Activated CD4-positive, alpha-beta T cell treated with anti-CD3 and anti-CD28 coated beads, Interleukin-2, Interleukin-4, amounts not matched to agents 100 ng/mL and 50 ng/mL, durations not matched to agents 16 hours and 8 hours (primary cell): ENCODE measurements around the gene RASSF1.
"Not testable (repeated sequence)": the region's sequence is repeated elsewhere in the genome, so short reads cannot be mapped to it uniquely, and the experiment has no call there.

ENCODE experiments used
- DNase-seq: peaks from one replicate; pipeline ENCODE4 v3.0.0-alpha.2; 2020; ENCODE audit warnings: low spot score

The RASSF1 gene

GRCh38 chr3:50323614-50324199 lies 16.9 kb downstream of the RASSF1 start:
- DNase-seq, result no peak

DNA sequence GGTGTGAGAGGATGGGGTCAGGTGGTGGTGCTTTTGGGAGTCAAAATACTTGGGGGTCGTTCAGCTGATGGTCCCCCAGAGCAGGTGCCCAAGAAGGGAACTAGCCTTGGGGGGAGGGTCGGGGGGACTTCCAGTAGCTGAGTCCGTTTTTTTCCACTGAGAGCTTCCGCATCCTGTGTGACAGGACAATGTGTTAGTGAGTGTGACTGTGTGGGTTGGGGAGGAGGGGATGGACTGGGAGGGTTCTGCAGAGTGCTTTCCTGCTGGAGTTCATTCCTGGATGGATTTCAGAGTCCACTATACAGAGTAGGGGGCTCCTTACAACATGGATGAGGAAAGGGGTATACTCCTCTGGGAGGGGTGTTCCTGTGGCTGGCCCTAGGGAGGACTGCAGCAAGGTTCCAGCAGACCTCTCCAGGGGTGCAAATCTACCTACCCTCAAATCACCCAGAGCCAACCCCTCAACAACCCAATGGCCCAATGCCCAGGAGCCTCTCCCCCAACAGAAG lies 17.5 kb downstream of the RASSF1 start:
- no peak for DNase-seq

GRCh38 chr3:50322386-50323091 lies 18.1 kb downstream of the RASSF1 start, which contains the start of gene HYAL2:
TSS of gene HYAL2 (minus strand) at chr3:50322745. CDS start at chr3:50320489, 2,256 bp downstream.
- no peak for DNase-seq

- DNase-seq, result no peak
Observed at GRCh38 chr3:50322115-50322385, 18.6 kb downstream of the RASSF1 start.

DNA sequence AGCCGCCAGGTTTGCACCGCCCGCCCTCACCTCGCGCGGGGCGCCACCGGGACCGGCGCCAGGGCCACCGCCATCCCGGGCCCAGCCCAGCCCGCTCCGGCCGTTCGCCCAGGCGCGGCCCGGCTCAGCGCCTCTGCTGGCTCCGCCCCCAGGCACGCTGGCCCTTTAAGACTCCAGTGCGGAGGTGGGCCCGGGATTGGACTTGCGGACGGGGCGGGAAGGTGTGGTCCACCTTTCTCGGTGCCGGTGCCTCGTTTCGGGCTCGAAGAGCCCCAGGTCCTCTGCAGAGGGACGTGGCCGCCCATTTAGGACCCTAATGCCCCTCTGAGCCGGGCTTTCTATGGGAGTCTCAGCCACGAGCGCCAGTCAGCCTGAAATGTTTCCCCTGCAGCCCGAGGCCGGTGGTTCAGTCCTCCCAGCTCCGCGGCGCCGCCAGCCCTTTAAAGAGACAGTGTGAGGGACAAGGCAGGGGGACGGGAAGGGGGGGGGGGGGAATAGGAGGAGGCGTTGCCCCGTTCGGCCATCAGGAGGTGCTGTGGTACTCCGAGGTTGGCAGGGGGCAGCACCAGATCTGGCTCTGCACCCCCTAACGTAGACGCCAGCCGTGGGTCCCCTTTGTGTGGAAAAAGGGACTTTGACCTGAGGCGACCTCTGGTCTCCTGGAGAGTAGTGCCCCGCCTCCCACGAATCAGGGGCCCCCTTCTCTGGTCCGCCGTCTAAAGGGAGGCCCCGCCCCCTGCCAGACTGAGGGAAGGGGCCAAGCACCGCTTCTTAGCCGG lies 19.1 kb downstream of the RASSF1 start:
- DNase-seq, result peak; percentile 84

- peak; percentile 55 for DNase-seq
Observed at GRCh38 chr3:50320853-50321335, 19.7 kb downstream of the RASSF1 start.

DNA sequence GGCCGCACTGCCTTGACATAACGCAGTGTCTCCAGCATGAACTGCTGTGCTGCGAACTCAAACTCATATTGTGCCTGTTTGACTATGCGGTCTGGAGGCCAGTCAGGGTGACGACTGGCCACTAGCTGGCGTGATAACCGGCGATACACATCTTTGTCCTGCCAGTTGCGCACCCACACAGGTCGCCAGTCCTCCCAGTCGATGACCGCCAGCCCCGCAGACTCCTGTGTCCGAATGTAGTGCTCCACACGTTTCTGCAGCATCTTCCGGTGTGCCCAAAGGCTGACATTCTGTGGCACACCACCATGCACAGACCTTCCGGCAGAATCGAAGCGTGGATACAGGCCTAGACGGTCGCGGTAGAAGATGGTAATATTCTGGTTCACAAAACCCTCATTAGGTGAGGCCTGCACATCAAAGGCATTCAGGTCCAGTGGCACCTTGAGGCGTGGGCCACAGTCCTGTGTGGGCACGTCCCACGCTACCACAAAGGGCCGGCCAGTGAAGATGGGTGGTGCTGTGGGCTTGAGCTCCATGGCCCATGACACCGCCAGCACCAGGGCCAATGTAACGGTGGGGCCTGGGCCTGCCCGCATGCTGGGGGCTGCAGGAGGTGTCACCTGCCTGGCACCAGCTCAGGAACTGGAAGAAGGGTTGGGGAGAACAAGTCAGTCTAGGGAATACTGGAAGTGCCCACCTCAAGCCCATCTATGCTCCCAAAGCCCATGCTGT lies 20.6 kb downstream of the RASSF1 start:
- DNase-seq, result no peak

DNA sequence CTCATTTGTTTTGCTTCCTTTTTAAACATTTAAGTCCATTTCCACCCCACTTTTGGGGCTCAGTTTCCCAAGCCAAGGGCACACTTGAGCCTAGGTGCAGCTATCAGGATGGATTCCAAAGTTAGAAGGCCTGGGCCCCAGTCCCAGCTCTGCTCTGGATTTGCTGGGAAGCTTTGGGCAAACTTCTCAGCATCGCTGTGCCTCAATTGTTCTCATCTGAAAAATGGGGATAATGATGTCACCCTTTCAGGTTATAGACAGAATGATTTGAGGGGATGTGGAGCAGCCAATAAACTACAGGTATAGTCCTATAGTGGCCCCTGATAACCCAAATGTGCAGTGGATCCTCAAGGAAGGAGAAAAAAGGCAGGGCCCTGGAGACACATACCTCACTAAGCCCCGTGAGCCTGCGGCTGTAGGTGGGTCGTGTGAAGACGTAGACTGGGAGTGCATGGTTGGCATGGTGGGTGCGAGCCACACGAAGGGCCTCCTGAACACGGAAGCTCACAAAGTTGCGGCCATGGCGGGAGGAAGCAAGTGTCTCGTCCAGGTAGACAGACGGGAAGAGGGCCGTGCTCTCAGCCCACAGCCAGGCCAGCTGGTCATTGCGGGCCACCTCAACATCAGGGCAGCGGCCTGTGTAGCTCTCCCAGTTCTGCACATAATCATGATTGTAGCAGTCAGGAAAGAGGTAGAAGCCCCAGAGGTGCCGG lies 21.3 kb downstream of the RASSF1 start:
- no peak for DNase-seq

GRCh38 chr3:50318615-50319014 lies 22.0 kb downstream of the RASSF1 start:
- DNase-seq, result no peak

DNA sequence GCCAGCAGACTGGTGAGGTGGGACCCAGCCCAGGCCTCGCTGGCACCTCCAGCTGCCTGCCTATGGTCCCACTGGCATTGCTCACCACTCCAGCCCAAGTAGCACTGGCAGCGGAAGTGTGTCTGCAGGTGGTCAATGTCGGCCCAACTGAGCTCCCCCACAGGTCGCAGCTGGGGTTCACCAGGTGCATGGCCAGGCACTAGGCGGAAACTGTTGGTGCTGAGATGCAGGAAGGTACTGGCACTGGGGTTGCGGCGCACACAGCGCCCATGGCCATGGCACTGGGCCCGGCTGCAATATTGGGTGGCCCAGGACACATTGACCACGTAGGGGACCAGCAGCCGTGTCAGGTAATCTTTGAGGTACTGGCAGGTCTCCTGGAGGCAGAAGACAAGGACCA lies 22.5 kb downstream of the RASSF1 start:
- no peak for DNase-seq

- no peak for DNase-seq
Observed at GRCh38 chr3:50317300-50317699, 23.3 kb downstream of the RASSF1 start.

DNA sequence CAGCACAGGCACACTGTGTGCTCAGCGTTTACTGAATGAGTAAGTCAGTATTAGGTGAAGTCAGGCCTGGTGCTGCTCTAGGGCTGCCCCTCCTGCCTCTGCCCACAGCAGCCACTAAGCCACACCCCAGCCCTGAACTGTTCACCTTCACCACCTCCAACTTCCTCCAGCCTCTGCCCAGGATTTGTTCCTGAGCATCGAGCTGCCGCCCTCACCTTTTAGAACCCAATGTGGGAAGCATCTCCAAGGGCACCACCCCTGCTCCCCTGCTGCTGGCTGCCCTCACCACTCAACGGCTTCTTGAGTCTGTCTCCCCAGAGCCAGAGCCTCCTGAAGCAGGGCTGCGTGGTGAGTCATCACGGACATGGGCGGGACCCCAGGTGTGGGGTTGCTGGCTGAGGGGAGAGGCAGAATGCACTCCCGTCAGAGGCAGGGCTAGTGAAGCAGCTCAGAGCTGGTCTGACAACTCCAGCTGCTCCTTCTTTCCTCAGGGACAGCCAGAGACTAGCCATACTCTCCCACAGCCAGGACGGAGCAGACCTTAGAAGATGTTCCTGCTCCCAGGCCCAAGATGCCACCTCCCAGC lies 23.9 kb downstream of the RASSF1 start:
- peak; percentile 61 for DNase-seq

GRCh38 chr3:50314816-50315215 lies 25.8 kb downstream of the RASSF1 start:
- DNase-seq, result no peak

DNA sequence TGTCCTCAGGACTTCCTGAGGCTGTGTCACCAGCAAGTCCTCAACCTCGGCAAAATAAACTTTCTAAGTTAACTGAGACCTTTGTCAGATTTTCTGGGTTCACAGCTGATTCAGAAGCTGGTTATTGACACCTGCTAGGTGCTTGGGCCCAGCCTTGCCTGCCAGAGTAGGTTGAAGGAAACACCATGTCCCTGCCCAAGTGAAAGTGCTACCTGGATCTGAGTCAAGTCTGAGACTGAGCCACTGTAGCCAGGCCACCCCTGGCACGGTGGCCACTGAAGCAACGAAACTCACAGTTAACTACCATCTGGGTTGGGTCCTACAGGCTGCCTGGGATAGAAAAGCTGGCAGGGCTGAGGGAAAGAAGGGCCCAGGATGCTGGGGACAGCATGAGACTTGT lies 26.3 kb downstream of the RASSF1 start:
- DNase-seq, result no peak

GRCh38 chr3:50312041-50312440 lies 28.6 kb downstream of the RASSF1 start:
- DNase-seq, result not testable (repeated sequence)

GRCh38 chr3:50304601-50305000 lies 36.0 kb downstream of the RASSF1 start:
- DNase-seq, result no peak

- DNase-seq, result no peak
Observed at GRCh38 chr3:50303013-50303815, 37.4 kb downstream of the RASSF1 start, which contains the start of gene HYAL1. TSS of gene HYAL1 (minus strand) at chr3:50303574. CDS start at chr3:50302956, 618 bp downstream.

- no peak for DNase-seq
Observed at GRCh38 chr3:50302095-50303012, 38.3 kb downstream of the RASSF1 start.

DNA sequence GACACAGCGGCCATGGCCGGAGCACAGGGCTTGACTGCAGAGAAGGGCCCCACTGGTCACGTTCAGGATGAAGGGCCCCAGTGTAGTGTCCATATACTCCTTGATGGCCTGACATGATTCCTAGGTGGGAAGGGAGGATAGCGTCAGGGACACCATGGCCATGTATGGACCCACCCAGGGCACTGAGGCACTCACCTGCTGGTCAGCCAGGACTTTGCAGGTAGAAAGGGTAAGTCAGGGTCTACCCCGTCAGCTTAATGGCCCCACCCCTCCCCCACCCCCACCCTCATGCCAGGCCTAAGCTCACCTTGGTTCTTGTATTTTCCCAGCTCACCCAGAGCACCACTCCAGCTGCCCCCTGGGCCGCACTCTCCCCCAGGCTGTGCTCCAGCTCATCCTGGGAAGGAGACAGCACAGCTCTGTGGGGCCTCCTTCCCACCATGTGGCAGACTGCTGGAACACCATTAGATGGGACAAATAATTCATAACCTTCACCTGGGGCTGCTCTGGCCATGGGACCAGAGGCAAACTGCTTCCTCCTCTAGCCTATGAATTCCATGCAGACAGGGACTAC lies 39.9 kb downstream of the RASSF1 start:
- no peak for DNase-seq
